Prostate gland (tissue), 2 donors: Measurements from ENCODE around the gene VPS13A. TPM values are rescaled to one million over a fixed set of nuclear protein-coding genes. Genes with fewer than 3 reads are reported as not detected.

Experiments
- DNase-seq: peaks from one replicate; pipeline ENCODE4 v3.0.0-alpha.2; 2019; ENCODE audit warnings: low spot score
- H3K27ac ChIP-seq, 2 donors: fragments of 200-600 bp; sonication (generic); 2 replicates each; pipeline ENCODE4 v1.5.1; 2017 to 2019
- H3K27me3 ChIP-seq: fragments of 200-600 bp; sonication (generic); replicated peaks from 2 replicates; pipeline ENCODE4 v1.5.1; 2019; ENCODE audit not compliant: insufficient read depth
- H3K36me3 ChIP-seq, 2 donors: fragments of 200-600 bp; sonication (generic); 1 replicate in 1 of 2; 2 replicates in 1 of 2; pipeline versions ENCODE4 v1.5.1 to v1.8.1; 2017 to 2019
- H3K4me1 ChIP-seq: fragments of 200-600 bp; sonication (generic); replicated peaks from 2 replicates; pipeline ENCODE4 v1.5.1; 2019
- H3K4me3 ChIP-seq, 2 donors: fragments of 200-600 bp; sonication (generic); 2 replicates each; pipeline ENCODE4 v1.5.1; 2017 to 2019
- H3K9me3 ChIP-seq: fragments of 200-600 bp; sonication (generic); 2 replicates; pipeline ENCODE4 v1.5.1; 2017
- POLR2A ChIP-seq: fragments of 450-650 bp; IDR thresholded peaks from one replicate; pipeline ENCODE4 v1.6.1; 2016; ENCODE audit warnings: antibody characterized with exemption, mild to moderate bottlenecking
- POLR2AphosphoS5 ChIP-seq: sonication (generic); formaldehyde crosslinking; IDR thresholded peaks from one replicate; pipeline ENCODE4 v1.6.1; 2017; ENCODE audit warnings: antibody characterized with exemption
- WGBS: methylation state at CpG from one replicate; pipeline ENCODE4 v1.1.5; 2018; 5-methylcytosine and 5-hydroxymethylcytosine counted together
- intact Hi-C: fragments of 100-400 bp; cut with DNase I; formaldehyde crosslinking; loops from one replicate; pipeline ENCODE4 v1.14.2; 2022
- total RNA-seq, 2 donors: library from RNA; depleted of rRNA; stranded (reverse); fragments of >200 nt; gene quantifications; one replicate each; pipeline ENCODE4 v1.1.0, GENCODE V29; 2016
- TF ChIP-seq, protein P1 (sequence below), 4 experiments: fragments of 200-600 bp in 2 of 4; fragments of 450-650 bp in 2 of 4; sonication (generic) in 2 of 4; IDR thresholded peaks; 1 replicate in 3 of 4; 2 replicates in 1 of 4; pipeline ENCODE4 v1.5.1; 2016 to 2019; ENCODE audit warnings: antibody characterized with exemption in 4 of 4, mild to moderate bottlenecking in 2 of 4, moderate library complexity in 2 of 4

The VPS13A gene
- total RNA-seq, 2 donors from 2014 or later, result 22.7 to 25.2 TPM

DNA sequence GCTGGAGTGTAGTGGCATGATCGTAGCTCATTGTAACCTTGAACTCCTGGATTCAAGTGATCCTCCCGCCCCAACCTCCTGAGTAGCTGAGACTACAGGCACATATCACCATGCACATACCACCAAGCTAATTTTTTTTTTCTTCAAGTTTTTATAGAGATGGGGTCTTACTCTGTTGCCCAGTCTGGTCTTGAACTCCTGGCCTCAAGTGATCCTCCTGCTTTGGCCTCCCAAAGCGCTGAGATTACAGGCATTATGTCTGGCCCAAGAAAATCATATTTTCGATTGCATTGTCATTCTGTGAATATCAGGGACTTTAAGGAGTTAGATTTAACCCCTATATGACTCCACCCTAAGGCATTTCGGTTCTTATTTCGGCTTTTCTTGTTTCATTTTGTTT lies 116.6 kb downstream of the VPS13A start:
- H3K4me3 ChIP-seq, result no peak overlapping the region
- H3K9me3 ChIP-seq, result no peaks in the 10 kb centered on the region
- H3K27me3 ChIP-seq, result no peaks in the 10 kb centered on the region
- TF ChIP-seq, protein P1, sequence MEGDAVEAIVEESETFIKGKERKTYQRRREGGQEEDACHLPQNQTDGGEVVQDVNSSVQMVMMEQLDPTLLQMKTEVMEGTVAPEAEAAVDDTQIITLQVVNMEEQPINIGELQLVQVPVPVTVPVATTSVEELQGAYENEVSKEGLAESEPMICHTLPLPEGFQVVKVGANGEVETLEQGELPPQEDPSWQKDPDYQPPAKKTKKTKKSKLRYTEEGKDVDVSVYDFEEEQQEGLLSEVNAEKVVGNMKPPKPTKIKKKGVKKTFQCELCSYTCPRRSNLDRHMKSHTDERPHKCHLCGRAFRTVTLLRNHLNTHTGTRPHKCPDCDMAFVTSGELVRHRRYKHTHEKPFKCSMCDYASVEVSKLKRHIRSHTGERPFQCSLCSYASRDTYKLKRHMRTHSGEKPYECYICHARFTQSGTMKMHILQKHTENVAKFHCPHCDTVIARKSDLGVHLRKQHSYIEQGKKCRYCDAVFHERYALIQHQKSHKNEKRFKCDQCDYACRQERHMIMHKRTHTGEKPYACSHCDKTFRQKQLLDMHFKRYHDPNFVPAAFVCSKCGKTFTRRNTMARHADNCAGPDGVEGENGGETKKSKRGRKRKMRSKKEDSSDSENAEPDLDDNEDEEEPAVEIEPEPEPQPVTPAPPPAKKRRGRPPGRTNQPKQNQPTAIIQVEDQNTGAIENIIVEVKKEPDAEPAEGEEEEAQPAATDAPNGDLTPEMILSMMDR (IDR thresholded peaks at IDR 0.05), result no peak
- TF ChIP-seq POLR2AphosphoS5 (no peak), POLR2A (no peak)
- no peaks in the 10 kb centered on the region for H3K36me3 ChIP-seq
- H3K4me1 ChIP-seq, result no peaks in the 10 kb centered on the region
- 93% methylated on average over 6 of the region's 6 CpGs for WGBS
- no peak for DNase-seq
- intact Hi-C loops, result no loop called here
- H3K27ac ChIP-seq, result no peak overlapping the region

DNA sequence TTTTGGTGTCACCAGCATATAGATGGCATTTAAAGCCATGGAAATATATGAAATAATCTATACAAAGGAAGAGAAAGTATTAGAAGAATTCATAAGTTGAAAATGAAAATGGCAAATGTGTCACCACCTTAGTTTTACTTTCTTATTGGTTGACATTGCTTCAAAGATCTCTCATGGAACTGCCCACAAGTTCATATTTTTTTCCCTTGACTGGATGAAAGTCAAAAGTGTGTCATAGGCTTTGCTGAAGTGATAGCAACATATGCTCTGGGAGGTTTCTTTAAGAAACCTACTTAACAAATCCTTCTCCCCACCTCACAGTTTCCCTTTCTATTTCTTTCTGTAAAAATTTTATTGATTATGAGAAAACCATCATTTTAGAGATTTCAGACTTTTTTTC lies 127.2 kb downstream of the VPS13A start:
- no peaks in the 10 kb centered on the region for H3K4me1 ChIP-seq
- intact Hi-C loops, result no loop called here
- DNase-seq, result no peak
- no peak overlapping the region for H3K27ac ChIP-seq
- no peak overlapping the region for H3K4me3 ChIP-seq
- TF ChIP-seq POLR2AphosphoS5 (no peak), POLR2A (no peak)
- TF ChIP-seq, protein P1 (IDR thresholded peaks at IDR 0.05), result no peak
- H3K36me3 ChIP-seq, result no peaks in the 10 kb centered on the region
- no peaks in the 10 kb centered on the region for H3K27me3 ChIP-seq
- no peaks in the 10 kb centered on the region for H3K9me3 ChIP-seq

DNA sequence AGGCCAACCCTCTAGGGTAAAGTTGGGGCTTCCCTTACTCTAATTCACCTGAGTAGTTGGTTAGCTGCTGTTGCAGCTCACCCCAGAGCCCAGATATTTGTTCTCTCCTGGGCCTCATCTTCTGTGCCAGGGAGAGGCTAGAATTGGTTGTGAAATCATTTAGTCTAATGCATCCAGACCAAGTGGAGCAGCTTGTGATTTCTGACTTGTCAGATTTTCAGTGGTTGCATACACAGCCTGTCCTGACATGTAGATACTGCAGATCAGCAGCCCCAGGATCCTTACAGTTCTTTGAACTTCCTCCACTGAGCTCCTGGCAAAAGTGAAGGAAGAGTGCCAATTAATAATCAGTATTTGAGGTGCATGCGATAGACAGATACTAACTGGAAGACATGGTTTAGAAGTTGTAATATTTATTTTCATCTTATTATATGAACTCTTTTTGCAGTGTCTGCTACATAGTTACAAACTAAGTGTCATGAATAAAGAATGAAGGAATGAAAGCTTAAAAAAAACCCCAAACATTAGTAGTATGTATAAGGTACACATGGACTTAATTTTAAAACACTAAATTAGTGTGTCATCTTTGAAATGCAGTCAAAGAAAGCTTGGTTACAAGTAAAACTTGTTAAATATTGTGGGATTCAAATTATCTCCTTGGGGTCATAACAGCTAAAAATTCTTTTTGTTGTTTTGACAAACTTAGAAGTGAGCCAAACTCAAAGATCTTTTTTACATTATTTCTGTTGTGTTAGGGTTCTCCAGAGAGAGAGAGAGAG lies 128.5 kb downstream of the VPS13A start:
- DNase-seq, result peak; percentile 5
- H3K27ac ChIP-seq, result no peak overlapping the region
- H3K4me3 ChIP-seq, result no peak overlapping the region
- H3K9me3 ChIP-seq, result no peaks in the 10 kb centered on the region
- H3K4me1 ChIP-seq, result no peaks in the 10 kb centered on the region
- intact Hi-C loops, result no loop called here
- H3K36me3 ChIP-seq, result no peaks in the 10 kb centered on the region
- TF ChIP-seq POLR2A, result no peak
- no peak for TF ChIP-seq POLR2AphosphoS5
- TF ChIP-seq, protein P1 (IDR thresholded peaks at IDR 0.05), result no peak
- WGBS, result 54% methylated on average over 1 of the region's 1 CpG
- H3K27me3 ChIP-seq, result no peaks in the 10 kb centered on the region

DNA sequence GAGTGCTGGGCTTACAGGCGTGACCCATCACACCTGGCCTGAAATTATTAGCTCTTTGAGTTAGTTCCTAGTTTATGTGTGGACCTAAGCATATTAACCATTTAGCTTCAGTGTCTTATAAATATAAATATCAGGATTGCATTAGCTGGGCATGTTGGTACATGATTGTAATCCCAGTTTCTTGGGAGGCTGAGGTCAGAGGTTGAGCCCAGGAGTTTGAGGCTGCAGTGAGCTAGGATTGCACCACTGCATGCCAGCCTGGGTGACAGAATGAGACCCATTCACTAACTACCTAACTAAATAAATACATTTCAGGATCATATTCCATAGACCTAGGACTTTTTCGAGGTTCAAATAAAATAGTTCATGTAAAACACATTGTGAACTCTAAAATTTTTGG lies 129.8 kb downstream of the VPS13A start:
- Histone ChIP-seq H3K4me3 (no peak overlapping the region), H3K9me3 (no peaks in the 10 kb centered on the region), H3K27ac (no peak overlapping the region), H3K4me1 (no peaks in the 10 kb centered on the region), H3K27me3 (no peaks in the 10 kb centered on the region), H3K36me3 (no peaks in the 10 kb centered on the region)
- 92% methylated on average over 2 of the region's 2 CpGs for WGBS
- intact Hi-C loops, result no loop called here
- DNase-seq, result no peak
- TF ChIP-seq, protein P1 (IDR thresholded peaks at IDR 0.05), result no peak
- TF ChIP-seq POLR2A, result no peak
- TF ChIP-seq POLR2AphosphoS5, result no peak

DNA sequence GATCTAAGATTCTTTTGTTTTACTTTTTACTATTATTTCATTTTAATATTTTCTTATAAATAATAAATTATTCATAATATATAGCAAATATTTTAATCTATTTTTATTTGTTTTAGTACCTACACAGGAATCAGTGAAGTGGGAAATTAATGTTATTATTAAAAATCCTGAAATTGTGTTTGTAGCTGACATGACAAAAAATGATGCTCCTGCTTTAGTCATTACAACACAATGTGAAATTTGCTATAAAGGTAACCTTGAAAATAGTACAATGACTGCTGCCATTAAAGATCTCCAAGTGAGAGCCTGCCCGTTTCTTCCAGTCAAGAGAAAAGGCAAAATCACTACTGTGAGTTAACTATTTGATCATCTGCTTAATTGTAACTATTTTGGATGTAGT lies 138.7 kb downstream of the VPS13A start:
- no peak for DNase-seq
- Histone ChIP-seq H3K27me3 (no peaks in the 10 kb centered on the region), H3K36me3 (no peaks in the 10 kb centered on the region), H3K27ac (no peak overlapping the region), H3K9me3 (no peaks in the 10 kb centered on the region), H3K4me1 (no peaks in the 10 kb centered on the region), H3K4me3 (no peak overlapping the region)
- intact Hi-C loops, result no loop called here
- WGBS, result 81% methylated on average over 1 of the region's 1 CpG
- TF ChIP-seq, protein P1 (IDR thresholded peaks at IDR 0.05), result no peak
- no peak for TF ChIP-seq POLR2AphosphoS5
- TF ChIP-seq POLR2A, result no peak
